LNCaP clone FGC (cell line): ENCODE measurements around the gene ZNF408.

Experiments used
- DNase-seq: peaks from one replicate; pipeline ENCODE4 v3.0.0-alpha.2; 2011; ENCODE audit warnings: low read depth
- H3K4me3 ChIP-seq: 2 replicates; pipeline ENCODE4 v1.5.1; 2011; ENCODE audit warnings: mild to moderate bottlenecking, low read depth, low read length, control low read depth
- CTCF ChIP-seq: IDR thresholded peaks from 2 replicates; pipeline ENCODE4 v1.5.1; 2012; ENCODE audit warnings: mild to moderate bottlenecking; ENCODE audit not compliant: control insufficient read depth, insufficient read depth; ENCODE audit errors: extremely low read depth

ZNF408 gene

GRCh38 chr11:46662366-46662765, 38.5 kb upstream of the ZNF408 start:
- H3K4me3 ChIP-seq: no peak overlapping the region
- no peak for DNase-seq
- TF ChIP-seq CTCF: no peak

GRCh38 chr11:46663277-46663940, 37.4 kb upstream of the ZNF408 start:
- no peak for DNase-seq
- no peak overlapping the region for H3K4me3 ChIP-seq
- no peak for TF ChIP-seq CTCF

- no peak overlapping the region for H3K4me3 ChIP-seq
- no peak for TF ChIP-seq CTCF
- no peak for DNase-seq
Observed at GRCh38 chr11:46664612-46665011, 36.2 kb upstream of the ZNF408 start.

GRCh38 chr11:46665356-46665755, 35.5 kb upstream of the ZNF408 start:
- H3K4me3 ChIP-seq: no peak overlapping the region
- DNase-seq: no peak
- TF ChIP-seq CTCF: no peak

- TF ChIP-seq CTCF: no peak
- DNase-seq: no peak
- no peak overlapping the region for H3K4me3 ChIP-seq
Observed at GRCh38 chr11:46666516-46666915, 34.3 kb upstream of the ZNF408 start.

- no peak overlapping the region for H3K4me3 ChIP-seq
- DNase-seq: no peak
- TF ChIP-seq CTCF: no peak
Observed at GRCh38 chr11:46667043-46667481, 33.8 kb upstream of the ZNF408 start.

GRCh38 chr11:46668480-46669085, 32.2 kb upstream of the ZNF408 start:
- no peak for TF ChIP-seq CTCF
- no peak for DNase-seq

More at GRCh38 chr11:46668480-46669085, 32.2 kb upstream of the ZNF408 start:
- no peak overlapping the region for H3K4me3 ChIP-seq
